ENCODE results near the gene EXOC3L4. TPM values are rescaled to one million over a fixed set of nuclear protein-coding genes. Genes with fewer than 3 reads are reported as not detected.
"Not testable (repeated sequence)": the region's sequence is repeated elsewhere in the genome, so short reads cannot be mapped to it uniquely, and the experiment has no call there.

The EXOC3L4 gene
- 1.5 TPM for polyA plus RNA-seq (ENCODE audit: insufficient read length)

- DNase-seq: no peak
Observed at GRCh38 chr14:103094406-103095209, at the start of gene EXOC3L4. Gene EXOC3L4, plus strand, starts transcription at chr14:103094725. Its CDS starts 5,495 bp downstream, at chr14:103100220.

DNA sequence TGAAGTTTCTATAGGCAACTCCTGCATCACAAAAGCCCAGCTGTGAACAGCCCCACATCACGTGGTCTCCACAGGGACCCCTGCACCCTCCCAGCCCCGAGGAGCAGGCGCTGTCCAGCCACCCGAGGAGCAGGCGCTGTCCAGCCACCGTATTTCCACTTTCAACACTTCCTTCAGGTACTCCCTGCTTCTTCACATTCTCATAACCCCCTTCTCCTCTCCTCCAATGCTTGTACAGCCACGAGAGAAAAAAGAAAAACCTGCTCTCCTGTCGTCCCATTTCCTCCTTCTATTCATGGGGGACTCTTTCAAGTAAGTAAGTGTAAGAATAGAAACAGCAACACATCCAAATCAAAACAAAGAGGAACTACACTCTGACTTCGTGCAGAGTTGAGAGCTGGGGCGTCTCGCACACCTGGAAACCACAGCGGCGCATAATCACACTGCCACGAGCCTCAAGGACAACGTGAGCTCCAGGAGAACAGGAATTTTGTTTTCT is 49.1 kb upstream of the EXOC3L4 start:
- no peak for DNase-seq

- not testable (repeated sequence) for DNase-seq
Observed at GRCh38 chr14:103047453-103047852, 47.1 kb upstream of the EXOC3L4 start.

DNA sequence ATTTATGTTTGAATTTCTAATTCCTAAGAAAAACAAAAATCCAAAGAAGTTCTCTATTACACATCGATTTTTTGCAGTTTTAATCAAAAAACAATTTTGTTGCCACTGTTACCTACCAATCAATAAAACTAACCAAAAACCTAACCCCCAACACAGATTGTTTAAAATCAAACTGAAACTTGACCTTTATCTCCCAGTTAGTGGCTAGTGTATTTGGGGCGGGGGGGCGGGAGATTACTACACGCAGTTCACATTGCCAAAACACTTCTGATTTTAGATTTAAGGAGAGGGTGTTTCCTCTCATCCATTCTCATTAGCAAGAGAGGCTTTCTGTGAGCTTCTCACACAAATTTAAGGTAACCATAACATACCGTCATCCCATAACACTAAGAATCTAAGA is 43.6 kb upstream of the EXOC3L4 start:
- no peak for DNase-seq

DNA sequence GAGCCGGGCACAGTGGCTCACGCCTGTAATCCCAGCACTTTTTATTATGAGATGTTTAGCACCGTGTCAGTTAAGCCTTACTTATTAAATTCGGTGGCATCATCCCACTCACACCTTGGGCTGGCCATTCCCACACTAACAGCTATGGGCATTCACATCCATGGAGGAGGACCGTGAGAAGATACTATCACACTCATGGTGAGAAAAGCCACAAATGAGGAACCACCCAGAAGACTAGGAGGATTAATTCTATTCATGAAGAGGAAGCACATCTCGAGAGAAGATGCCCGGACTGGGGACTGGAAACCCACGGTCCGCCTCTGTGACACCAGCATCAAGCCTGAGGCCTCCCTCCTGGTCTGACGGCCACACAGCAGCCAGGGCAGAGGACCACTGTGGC is 42.1 kb upstream of the EXOC3L4 start:
- DNase-seq: no peak

GRCh38 chr14:103055695-103056094 is 38.8 kb upstream of the EXOC3L4 start:
- DNase-seq: no peak

- DNase-seq: no peak
Observed at GRCh38 chr14:103056322-103057027, 38.0 kb upstream of the EXOC3L4 start.

DNA sequence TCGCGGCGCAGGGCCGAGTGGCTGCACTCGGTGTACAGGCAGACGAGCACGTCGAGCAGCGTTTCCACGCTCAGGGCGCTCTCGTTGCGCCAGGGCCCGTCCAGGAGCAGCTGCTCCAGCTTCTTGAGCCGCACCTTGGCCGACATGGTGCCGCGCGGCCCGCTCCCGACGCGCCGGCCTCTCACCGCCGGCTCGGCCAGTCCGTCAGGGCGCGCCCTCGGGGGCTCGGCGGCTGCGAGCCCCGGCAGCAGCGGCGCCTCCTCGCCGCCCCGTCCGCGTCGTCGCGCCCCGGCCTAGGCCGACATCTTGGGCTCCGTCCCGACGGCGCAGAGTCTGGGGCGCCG is 37.5 kb upstream of the EXOC3L4 start:
- no peak for DNase-seq

GRCh38 chr14:103057372-103058163 is 37.0 kb upstream of the EXOC3L4 start, which contains the start of gene CDC42BPB:
Gene CDC42BPB, minus strand, starts transcription at chr14:103057549. Its CDS starts 376 bp downstream, at chr14:103057173.
- peak; percentile 93 for DNase-seq

GRCh38 chr14:103058164-103059055 is 36.1 kb upstream of the EXOC3L4 start:
- no peak for DNase-seq

DNA sequence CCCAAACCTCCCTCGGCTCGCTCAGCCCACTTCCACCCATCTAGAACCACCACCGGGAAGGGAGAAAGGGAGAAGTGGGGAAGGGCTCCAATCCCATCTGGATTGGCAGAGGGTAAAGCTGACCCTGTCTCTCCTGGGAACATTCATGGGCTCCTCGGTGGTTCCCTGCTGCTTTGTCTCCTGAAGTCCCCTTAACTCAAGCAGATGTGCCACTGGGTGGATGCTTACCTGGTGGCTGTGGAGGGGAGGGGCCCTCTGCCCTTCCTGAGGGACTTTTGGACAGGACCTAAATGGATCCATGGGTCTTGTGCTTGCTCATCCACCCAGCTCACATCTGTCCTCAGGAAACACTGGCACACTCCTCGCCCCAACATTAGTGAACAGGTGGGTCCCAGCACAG is 35.0 kb upstream of the EXOC3L4 start:
- DNase-seq: no peak

DNA sequence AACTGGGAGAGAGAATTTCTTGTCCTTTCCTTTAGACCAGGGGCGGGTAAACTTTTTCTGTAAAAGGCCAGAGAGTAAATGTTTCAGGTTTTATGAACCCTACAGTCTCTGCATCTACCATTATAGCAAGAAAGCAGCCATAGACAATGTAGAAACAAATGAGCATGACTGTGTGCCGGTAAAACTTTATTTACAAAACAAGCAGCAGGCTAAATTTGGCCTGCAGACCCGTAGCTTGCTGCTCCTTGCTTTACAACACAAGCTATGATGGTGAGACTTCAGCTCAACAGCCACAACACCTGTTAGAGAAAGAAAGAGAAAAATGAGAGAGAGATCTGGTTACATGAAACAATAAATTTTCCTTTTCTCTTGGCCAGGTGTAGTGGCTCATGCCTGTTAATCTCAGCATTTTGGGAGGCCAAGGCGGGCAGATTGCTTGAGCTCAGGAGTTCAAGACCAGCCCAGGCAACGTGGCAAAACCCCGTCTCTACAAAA is 33.0 kb upstream of the EXOC3L4 start:
- no peak for DNase-seq

- DNase-seq: no peak
Observed at GRCh38 chr14:103064436-103064835, 30.1 kb upstream of the EXOC3L4 start.

- DNase-seq: no peak
Observed at GRCh38 chr14:103064978-103065377, 29.5 kb upstream of the EXOC3L4 start.

GRCh38 chr14:103065861-103066260 is 28.7 kb upstream of the EXOC3L4 start:
- DNase-seq: no peak

GRCh38 chr14:103066399-103066798 is 28.1 kb upstream of the EXOC3L4 start:
- DNase-seq: no peak

- DNase-seq: no peak
Observed at GRCh38 chr14:103067231-103067954, 27.1 kb upstream of the EXOC3L4 start.

- DNase-seq: no peak
Observed at GRCh38 chr14:103068351-103069073, 26.0 kb upstream of the EXOC3L4 start.

- no peak for DNase-seq
Observed at GRCh38 chr14:103070263-103070885, 24.2 kb upstream of the EXOC3L4 start.

Data from hindlimb muscle (tissue), 1 donor.